Lung microvascular endothelial cell (primary cell): ENCODE data around the gene MBD3. TPM values are rescaled to one million over a fixed set of nuclear protein-coding genes. Genes with fewer than 3 reads are reported as not detected.

Source experiments
- DNase-seq, 2 donors: peaks; one replicate each; pipeline versions ENCODE4 v3.0.0 to v3.0.0-alpha.2; 2010; ENCODE audit warnings: low read depth in 2 of 2
- total RNA-seq: library from RNA; depleted of rRNA; stranded (reverse); fragments of >200 nt; gene quantifications from 2 replicates; pipeline ENCODE4 v1.2.1, GENCODE V29; 2014

Gene MBD3
- total RNA-seq, 1 donor from 2014 or later, result 79.4 TPM

- no peak for DNase-seq
These were observed 21.3 kb downstream of the MBD3 start for GRCh38 chr19:1571358-1571757.

- no peak for DNase-seq
These were observed 21.8 kb downstream of the MBD3 start for GRCh38 chr19:1570836-1571235.

GRCh38 chr19:1569997-1570396 lies 22.7 kb downstream of the MBD3 start:
- no peak for DNase-seq

GRCh38 chr19:1568320-1569019 lies 24.2 kb downstream of the MBD3 start, which contains the start of gene MEX3D:
Gene MEX3D, minus strand, starts transcription at chr19:1568325. Its CDS starts 267 bp downstream, at chr19:1568058.
- DNase-seq, result peak; percentile 71 to 83

- peak in 1 of 2 donors; percentile 20 for DNase-seq
These were observed 24.8 kb downstream of the MBD3 start for GRCh38 chr19:1567848-1568227.

- peak; percentile 38 to 59 for DNase-seq
These were observed 25.4 kb downstream of the MBD3 start for GRCh38 chr19:1567116-1567847.

- DNase-seq, result peak; percentile 87 to 91
These were observed 26.1 kb downstream of the MBD3 start for GRCh38 chr19:1566392-1567115.

- no peak for DNase-seq
These were observed 29.4 kb downstream of the MBD3 start for GRCh38 chr19:1563251-1563650.

GRCh38 chr19:1561236-1561842 lies 31.3 kb downstream of the MBD3 start:
- DNase-seq, result no peak

GRCh38 chr19:1560286-1560882 lies 32.3 kb downstream of the MBD3 start:
- no peak for DNase-seq

GRCh38 chr19:1558552-1558951 lies 34.1 kb downstream of the MBD3 start:
- no peak for DNase-seq

GRCh38 chr19:1556390-1557070 lies 36.1 kb downstream of the MBD3 start:
- DNase-seq, result no peak

- DNase-seq, result no peak
These were observed 36.9 kb downstream of the MBD3 start for GRCh38 chr19:1555487-1556389.

- no peak for DNase-seq
These were observed 37.7 kb downstream of the MBD3 start for GRCh38 chr19:1554968-1555367.

- no peak for DNase-seq
These were observed 39.2 kb downstream of the MBD3 start for GRCh38 chr19:1553415-1553814.

- DNase-seq, result no peak
These were observed 41.3 kb downstream of the MBD3 start for GRCh38 chr19:1551068-1552040.

- DNase-seq, result no peak
These were observed 43.2 kb downstream of the MBD3 start for GRCh38 chr19:1549332-1549945.

- no peak for DNase-seq
These were observed 52.2 kb downstream of the MBD3 start for GRCh38 chr19:1540365-1540925.
